GM12872 (cell line): Measurements from ENCODE around the gene HIVEP3.

Experiments
- CTCF ChIP-seq: IDR thresholded peaks from 3 replicates; pipeline ENCODE4 v1.5.1; 2011; ENCODE audit warnings: low read depth, mild to moderate bottlenecking, low read length, moderate library complexity; ENCODE audit not compliant: insufficient read depth

Gene HIVEP3

DNA sequence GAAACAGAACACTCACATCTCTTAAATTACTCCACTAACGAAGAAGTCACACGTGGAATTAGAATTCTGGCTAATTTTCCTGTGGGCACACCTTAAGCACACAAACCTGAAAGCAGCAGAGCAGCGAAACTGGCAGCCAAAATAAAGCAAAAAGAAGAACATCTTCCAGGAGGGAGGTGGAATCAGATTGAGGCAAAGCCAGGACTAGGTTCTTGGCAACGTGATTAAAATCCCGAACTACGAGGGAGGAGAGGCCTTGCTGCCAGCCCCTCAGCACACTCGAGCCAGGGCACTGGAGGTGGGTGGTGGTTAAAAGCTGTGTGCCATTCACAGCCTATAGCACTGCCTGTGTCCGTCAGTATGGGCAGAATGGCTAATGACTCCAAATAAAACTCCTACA, 58.0 kb downstream of the HIVEP3 start:
- no peak for TF ChIP-seq CTCF

GRCh38 chr1:41860214-41860613, 58.5 kb downstream of the HIVEP3 start:
- no peak for TF ChIP-seq CTCF

DNA sequence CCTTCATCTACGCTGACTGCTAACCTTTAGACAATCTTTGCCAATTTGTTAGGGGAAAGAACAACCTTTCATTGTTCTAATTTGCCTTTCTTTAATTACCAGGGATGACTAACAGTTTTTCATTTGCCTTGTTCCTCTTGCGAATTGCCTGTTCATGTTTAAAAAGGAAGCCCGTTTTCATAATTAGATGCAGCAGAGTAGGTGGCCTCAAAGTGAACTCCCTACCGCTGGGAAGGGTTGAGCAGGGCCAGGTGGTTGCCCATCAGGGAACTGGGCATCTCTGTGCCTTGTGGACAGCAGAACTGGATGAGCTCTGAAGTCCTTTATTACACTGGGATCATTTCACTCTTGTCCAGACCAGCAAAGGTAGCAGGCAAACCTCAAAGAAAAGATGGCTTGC, 59.0 kb downstream of the HIVEP3 start:
- no peak for TF ChIP-seq CTCF

DNA sequence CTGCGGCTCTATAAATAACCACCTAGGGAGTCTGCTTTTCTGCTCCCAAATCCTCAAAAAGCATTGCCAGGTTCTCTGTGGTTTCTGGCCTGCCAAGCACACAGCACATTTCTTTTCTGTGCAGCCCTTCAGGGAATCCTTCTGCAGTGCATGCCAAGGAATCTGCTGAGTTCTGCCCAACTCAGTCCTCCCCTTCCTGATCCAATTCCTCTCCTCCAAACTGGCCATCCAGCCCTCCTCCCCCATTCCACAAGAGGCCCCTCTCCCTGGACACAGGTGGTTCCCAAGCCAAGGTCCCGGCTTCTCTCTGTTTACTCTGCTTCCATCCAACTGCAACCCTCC, 61.8 kb downstream of the HIVEP3 start:
- no peak for TF ChIP-seq CTCF

DNA sequence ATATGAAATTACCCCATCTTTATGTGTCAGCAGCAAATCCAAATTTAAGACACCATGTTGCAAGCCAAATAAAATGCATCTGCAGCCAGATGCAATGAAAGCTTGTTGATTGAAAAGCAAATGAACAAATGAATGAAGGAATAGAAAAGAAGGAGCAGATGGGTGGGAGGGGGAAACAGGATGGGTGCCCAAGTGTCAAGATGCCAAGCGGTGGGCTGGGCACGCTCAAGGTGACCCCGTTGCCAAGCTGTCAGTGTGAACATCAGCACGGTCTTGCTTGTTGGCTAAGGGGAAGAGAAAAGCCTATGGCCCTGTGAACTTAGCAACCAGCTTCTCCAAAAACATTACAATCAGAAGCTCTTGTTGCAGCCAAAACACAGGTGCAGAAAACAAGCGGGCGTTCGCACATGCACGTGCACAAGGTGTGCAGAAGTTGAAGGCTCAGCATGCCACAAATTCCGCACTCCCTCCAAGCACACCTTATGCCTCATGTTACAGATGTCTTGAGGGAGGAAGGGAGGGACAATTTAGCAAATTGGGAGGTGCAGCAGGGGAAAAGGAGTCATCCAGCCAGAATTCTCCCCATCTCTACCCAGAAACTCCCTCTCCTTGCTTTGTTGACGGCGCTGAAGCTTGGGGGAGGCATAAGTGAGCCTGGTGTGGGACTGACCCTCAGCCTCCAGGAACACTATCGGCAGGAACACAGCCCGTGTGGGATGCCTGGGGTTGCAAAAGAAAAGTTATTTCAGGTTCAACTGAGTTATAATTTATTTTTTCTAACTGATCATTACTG, 62.4 kb downstream of the HIVEP3 start:
- no peak for TF ChIP-seq CTCF

DNA sequence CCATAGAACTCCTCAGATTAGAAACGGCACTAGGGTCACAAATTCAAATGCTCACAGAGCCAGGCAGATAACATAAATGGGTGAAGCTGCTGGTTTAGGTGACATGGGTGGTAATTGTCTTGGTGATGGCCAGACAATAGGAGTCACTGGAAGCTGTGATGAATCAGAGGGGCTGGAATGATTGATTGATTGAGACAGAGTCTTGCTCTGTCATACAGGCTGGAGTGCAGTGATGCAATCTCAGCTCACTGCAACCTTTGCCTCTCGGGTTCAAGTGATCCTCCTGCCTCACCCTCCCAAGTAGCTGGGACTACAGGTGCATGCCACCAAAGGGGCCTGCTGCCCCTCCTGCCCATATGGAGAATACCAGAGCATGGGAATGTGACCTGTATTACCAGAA, 63.0 kb downstream of the HIVEP3 start:
- no peak for TF ChIP-seq CTCF

- TF ChIP-seq CTCF: no peak
Observed at GRCh38 chr1:41853907-41854306, 64.8 kb downstream of the HIVEP3 start.
